ENCODE data around the gene TBX2.

DNA sequence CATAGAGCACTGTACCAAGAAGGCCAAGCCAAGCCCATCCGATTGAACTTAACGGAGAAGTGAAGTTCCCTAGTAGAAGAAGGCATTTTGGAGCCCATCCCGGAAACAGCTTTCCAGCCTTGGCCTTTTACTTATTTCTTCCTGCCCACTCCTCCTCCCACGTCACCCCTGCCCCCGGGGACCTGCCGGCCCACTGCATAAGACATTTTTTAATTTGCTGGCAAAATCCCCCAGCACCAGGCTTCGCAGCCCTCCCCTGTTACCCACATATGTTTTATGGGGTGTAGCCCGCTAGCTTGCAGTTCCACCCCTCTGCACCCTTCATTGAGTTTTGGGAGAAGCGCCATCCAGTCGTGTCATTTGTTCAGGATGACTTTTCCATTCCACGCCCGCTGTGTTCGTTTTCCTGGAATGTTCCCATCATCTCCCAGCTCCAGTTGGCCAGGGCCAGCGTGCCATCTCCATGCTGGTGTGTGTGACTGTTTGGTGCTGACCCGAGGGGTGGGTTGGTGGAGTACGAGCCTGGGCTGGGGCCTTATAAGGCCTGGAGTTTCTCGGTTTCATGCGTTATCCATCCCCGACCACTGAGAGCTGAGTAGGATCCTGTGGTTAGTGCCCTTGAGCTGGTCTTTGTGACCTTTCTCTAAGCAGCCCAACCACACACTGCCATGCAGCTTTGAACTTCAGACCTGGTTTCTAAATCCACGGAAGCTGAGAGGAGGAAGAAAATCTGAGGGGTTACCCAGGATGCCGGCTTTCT is 20.0 kb upstream of the TBX2 start:
- TF ChIP-seq CTCF (IDR thresholded peaks at IDR 0.05; ENCODE audit: low read length) (no peak), EZH2 (IDR thresholded peaks at IDR 0.05; ENCODE audit: borderline replicate concordance, low read length) (no peak)

Data from OCI-LY1 (cell line).